CD4-positive, CD25-positive, alpha-beta regulatory T cell (primary cell): ENCODE data around the gene KIF13A. TPM values are rescaled to one million over a fixed set of nuclear protein-coding genes. Genes with fewer than 3 reads are reported as not detected.

Experiments used
- ATAC-seq, 2 donors: fragments of 150-1000 bp; cut with Tn5 transposase; one replicate each; pipeline ENCODE4 v1.10.0; 2021; ENCODE audit warnings: low read depth in 2 of 2, moderate number of reproducible peaks in 2 of 2, moderate library complexity in 1 of 2
- DNase-seq, 3 donors: peaks; one replicate each; pipeline versions ENCODE4 v3.0.0 to v3.0.0-alpha.2; 2012 to 2022; ENCODE audit warnings: mixed read lengths in 1 of 3
- H3K27ac ChIP-seq: one replicate; pipeline ENCODE4 v1.7.0; 2013; ENCODE audit warnings: mild to moderate bottlenecking, low read length; ENCODE audit not compliant: insufficient read depth, poor library complexity, severe bottlenecking
- H3K27me3 ChIP-seq: one replicate; pipeline ENCODE4 v1.7.0; 2013; ENCODE audit warnings: low read length; ENCODE audit not compliant: control insufficient read depth, insufficient read depth
- H3K36me3 ChIP-seq: one replicate; pipeline ENCODE4 v1.7.0; 2013; ENCODE audit warnings: mild to moderate bottlenecking, low read length, moderate library complexity; ENCODE audit not compliant: control insufficient read depth, insufficient read depth
- H3K4me1 ChIP-seq: 2 replicates; pipeline ENCODE4 v1.7.0; 2013; ENCODE audit warnings: mild to moderate bottlenecking, low read length; ENCODE audit not compliant: insufficient read depth, control insufficient read depth, poor library complexity, severe bottlenecking
- H3K4me3 ChIP-seq: one replicate; pipeline ENCODE4 v1.7.0; 2013; ENCODE audit warnings: low read depth, mild to moderate bottlenecking, low read length, moderate library complexity
- H3K9me3 ChIP-seq, 2 experiments: 1 replicate in 1 of 2; 2 replicates in 1 of 2; pipeline ENCODE4 v1.7.0; 2013; ENCODE audit warnings: low read length in 2 of 2, mild to moderate bottlenecking in 1 of 2, moderate library complexity in 1 of 2; ENCODE audit not compliant: control insufficient read depth in 2 of 2
- H3K27ac Mint-ChIP-seq, 3 donors: one replicate each; pipeline ENCODE4 v1.8.0; 2020 to 2022; ENCODE audit warnings: mild to moderate bottlenecking in 3 of 3, mixed read lengths in 3 of 3, moderate library complexity in 2 of 3
- H3K27me3 Mint-ChIP-seq: one replicate; pipeline ENCODE4 v1.8.0; 2022; ENCODE audit warnings: mild to moderate bottlenecking, mixed read lengths
- H3K36me3 Mint-ChIP-seq: one replicate; pipeline ENCODE4 v1.8.0; 2020; ENCODE audit warnings: mixed read lengths
- H3K4me1 Mint-ChIP-seq, 4 donors: one replicate each; pipeline ENCODE4 v1.8.0; 2020 to 2022; ENCODE audit warnings: mixed read lengths in 4 of 4, mild to moderate bottlenecking in 1 of 4
- H3K4me3 Mint-ChIP-seq, 4 donors: one replicate each; pipeline ENCODE4 v1.8.0; 2020 to 2022; ENCODE audit warnings: mild to moderate bottlenecking in 4 of 4, mixed read lengths in 4 of 4, moderate library complexity in 3 of 4
- H3K9me3 Mint-ChIP-seq, 7 donors: one replicate each; pipeline ENCODE4 v1.8.0; 2020 to 2022; ENCODE audit warnings: mixed read lengths in 7 of 7, mild to moderate bottlenecking in 3 of 7, moderate library complexity in 2 of 7
- polyA plus RNA-seq, 4 donors: library from polyadenylated mRNA; unstranded; fragments of 300-500 nt; fragmentation: Illumina TruSeq; gene quantifications; one replicate each; pipeline ENCODE4 v1.2.3, GENCODE V29; 2021
- total RNA-seq: library from RNA; stranded (reverse); gene quantifications from one replicate; pipeline ENCODE4 v1.2.3, GENCODE V29; 2022

Gene KIF13A
- total and polyA plus RNA-seq, 5 donors from 2014 or later = 0.49 TPM; not detected in 4

DNA sequence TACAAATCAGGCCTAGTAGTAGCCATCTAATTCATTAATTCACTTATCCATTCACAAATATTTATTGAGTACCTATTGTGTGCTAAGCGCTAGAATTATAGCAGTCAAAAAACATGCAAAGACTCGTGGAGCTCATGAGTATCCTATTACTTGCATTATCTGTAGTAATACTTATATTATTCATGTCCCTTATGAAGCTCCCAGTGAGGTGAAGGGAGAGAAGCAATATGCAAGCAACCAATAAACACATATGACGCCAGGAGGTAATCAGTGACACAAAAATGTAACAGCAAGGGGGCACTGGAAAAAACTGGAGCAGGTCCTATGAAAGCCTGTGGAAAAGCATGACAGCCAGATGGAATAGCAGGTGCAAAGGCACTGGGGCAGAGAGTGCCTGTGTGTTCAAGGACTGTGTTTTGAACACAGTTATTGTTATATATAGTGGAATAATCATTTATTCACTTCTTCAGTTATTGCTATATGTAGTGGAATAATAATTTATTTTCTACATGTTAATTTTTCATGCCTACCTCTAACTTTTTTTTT is 109.5 kb downstream of the KIF13A start:
- peaks cover 5% of the 10 kb centered on the region for H3K27me3 Mint-ChIP-seq
- Histone ChIP-seq H3K4me1 (no peaks in the 10 kb centered on the region), H3K27me3 (peaks cover 4% of the 10 kb centered on the region), H3K9me3 (no peaks in the 10 kb centered on the region), H3K27ac (no peak overlapping the region), H3K4me3 (no peak overlapping the region), H3K36me3 (no peaks in the 10 kb centered on the region)
- ATAC-seq = no peak
- no peak for DNase-seq
- H3K4me1 Mint-ChIP-seq = no peaks in the 10 kb centered on the region
- H3K36me3 Mint-ChIP-seq = no peaks in the 10 kb centered on the region
- peaks cover 0 to 4% (median 0%) of the 10 kb centered on the region in 7 donors for H3K9me3 Mint-ChIP-seq
- no peak overlapping the region for H3K4me3 Mint-ChIP-seq
- H3K27ac Mint-ChIP-seq = no peak overlapping the region

DNA sequence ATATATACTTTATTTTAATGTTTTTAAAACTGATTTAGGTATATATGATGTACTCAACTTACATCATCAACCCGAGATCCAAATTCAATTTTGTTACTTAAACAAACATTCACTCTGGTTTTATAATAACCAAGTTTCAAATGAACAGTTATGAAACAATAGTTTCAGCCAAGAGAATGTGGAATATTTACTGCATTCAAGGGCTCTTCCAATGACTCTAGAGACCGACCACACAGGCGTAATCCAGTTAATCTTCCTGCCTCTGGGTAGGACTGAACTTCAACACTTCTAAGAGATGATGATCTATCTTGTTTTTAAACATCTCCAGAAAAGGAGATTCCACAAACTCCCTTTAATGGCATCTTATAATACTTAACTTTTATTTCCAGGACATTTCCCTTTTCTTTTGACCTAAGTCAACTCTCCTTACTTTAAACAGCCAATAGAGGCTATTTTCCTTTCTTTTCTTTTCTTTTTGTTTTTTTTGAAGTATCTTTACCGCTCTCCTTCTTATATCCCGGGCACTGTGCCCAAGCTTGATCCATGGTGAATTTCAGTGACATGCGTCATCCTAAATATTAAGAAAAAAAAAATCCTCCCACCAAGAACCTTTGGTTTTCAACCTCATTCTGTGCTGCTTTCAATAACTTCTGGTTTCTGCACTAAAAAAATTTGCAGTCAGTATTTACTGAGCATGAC is 110.1 kb downstream of the KIF13A start:
- ATAC-seq = no peak
- H3K4me1 Mint-ChIP-seq = no peaks in the 10 kb centered on the region
- H3K9me3 ChIP-seq = no peaks in the 10 kb centered on the region
- no peak overlapping the region for H3K27ac ChIP-seq
- no peaks in the 10 kb centered on the region for H3K4me1 ChIP-seq
- no peak overlapping the region for H3K4me3 ChIP-seq
- peaks cover 4% of the 10 kb centered on the region for H3K27me3 ChIP-seq
- peak overlapping the region in 1 of 3 donors; percentile 44 for H3K27ac Mint-ChIP-seq
- H3K9me3 Mint-ChIP-seq = peaks cover 0 to 4% (median 0%) of the 10 kb centered on the region in 7 donors
- H3K4me3 Mint-ChIP-seq = no peak overlapping the region
- H3K36me3 ChIP-seq = no peaks in the 10 kb centered on the region
- H3K36me3 Mint-ChIP-seq = no peaks in the 10 kb centered on the region
- peaks cover 5% of the 10 kb centered on the region for H3K27me3 Mint-ChIP-seq
- DNase-seq = no peak

DNA sequence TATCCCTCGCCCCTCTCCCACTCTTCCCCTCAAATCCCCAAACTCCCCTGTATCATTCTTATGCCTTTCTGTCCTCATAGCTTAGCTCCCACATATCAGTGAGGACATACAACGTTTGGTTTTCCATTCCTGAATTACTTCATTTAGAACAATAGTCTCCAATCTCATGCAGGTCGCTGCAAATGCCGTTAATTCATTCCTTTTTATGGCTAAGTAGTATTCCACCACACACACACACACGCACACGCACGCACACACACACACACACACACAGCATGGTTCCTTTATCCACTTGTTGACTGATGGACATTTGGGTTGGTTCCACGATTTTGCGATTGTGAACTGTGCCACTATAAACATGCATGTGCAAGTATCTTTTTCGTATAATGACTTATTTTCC is 112.7 kb downstream of the KIF13A start:
- no peaks in the 10 kb centered on the region for H3K36me3 Mint-ChIP-seq
- no peaks in the 10 kb centered on the region for H3K4me1 ChIP-seq
- no peak for ATAC-seq
- no peaks in the 10 kb centered on the region for H3K4me1 Mint-ChIP-seq
- no peak overlapping the region for H3K27ac ChIP-seq
- H3K27me3 ChIP-seq = peaks cover 4% of the 10 kb centered on the region
- H3K4me3 ChIP-seq = no peak overlapping the region
- H3K27ac Mint-ChIP-seq = no peak overlapping the region
- peaks cover 0 to 4% (median 0%) of the 10 kb centered on the region in 7 donors for H3K9me3 Mint-ChIP-seq
- no peaks in the 10 kb centered on the region for H3K9me3 ChIP-seq
- no peak for DNase-seq
- H3K36me3 ChIP-seq = no peaks in the 10 kb centered on the region
- no peak overlapping the region for H3K4me3 Mint-ChIP-seq
- peaks cover 12% of the 10 kb centered on the region for H3K27me3 Mint-ChIP-seq

DNA sequence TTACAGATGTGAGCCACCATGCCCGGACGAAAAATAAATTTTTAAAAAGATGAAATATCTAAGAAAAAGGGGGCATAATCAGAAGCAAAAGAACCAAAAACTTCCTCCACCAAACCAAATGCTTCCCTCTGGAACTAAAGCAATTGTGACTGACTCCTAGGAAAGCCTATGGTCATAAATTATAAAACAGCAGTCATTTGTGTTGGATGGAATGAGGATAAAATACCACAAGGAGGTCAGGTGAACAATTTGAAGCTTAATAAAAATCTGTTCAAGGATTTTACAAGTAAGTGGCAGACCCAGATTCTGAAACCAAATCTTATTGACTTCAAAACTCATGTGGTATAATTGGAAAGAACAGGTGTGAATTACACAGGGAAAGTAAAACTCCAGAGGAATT is 114.5 kb downstream of the KIF13A start:
- H3K27ac Mint-ChIP-seq = no peak overlapping the region
- no peak overlapping the region for H3K4me3 ChIP-seq
- ATAC-seq = no peak
- H3K4me1 Mint-ChIP-seq = no peaks in the 10 kb centered on the region
- peaks cover 12% of the 10 kb centered on the region for H3K27me3 Mint-ChIP-seq
- no peaks in the 10 kb centered on the region for H3K9me3 ChIP-seq
- no peaks in the 10 kb centered on the region for H3K36me3 ChIP-seq
- H3K36me3 Mint-ChIP-seq = no peaks in the 10 kb centered on the region
- H3K9me3 Mint-ChIP-seq = peaks cover 0 to 4% (median 0%) of the 10 kb centered on the region in 7 donors
- H3K4me3 Mint-ChIP-seq = no peak overlapping the region
- no peak overlapping the region for H3K27ac ChIP-seq
- peaks cover 4% of the 10 kb centered on the region for H3K27me3 ChIP-seq
- H3K4me1 ChIP-seq = no peaks in the 10 kb centered on the region
- DNase-seq = no peak

DNA sequence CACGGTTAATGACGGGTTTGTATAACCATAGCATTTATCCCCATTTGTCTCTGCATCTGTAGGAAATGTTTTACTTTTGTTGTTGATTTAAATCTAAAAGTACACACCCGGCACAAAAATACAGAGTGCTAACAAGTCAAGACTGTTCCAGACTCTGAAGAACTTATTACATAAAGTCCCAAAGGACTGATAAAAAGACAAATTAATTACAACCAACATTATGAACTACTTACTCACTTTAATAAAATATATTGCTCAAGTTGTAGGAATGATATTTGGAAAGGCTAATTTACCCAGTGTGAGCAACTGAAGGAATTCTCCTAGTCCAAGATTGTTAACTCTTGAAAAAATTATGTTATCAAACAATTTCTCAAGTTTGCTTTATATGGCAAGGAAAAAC is 115.6 kb downstream of the KIF13A start:
- H3K9me3 ChIP-seq = no peaks in the 10 kb centered on the region
- no peak overlapping the region for H3K27ac ChIP-seq
- ATAC-seq (no peak), DNase-seq (no peak)
- peaks cover 3% of the 10 kb centered on the region for H3K27me3 ChIP-seq
- Mint-ChIP-seq H3K27me3 (peaks cover 16% of the 10 kb centered on the region), H3K4me3 (no peak overlapping the region), H3K27ac (no peak overlapping the region), H3K9me3 (peaks cover 0 to 4% (median 0%) of the 10 kb centered on the region in 7 donors), H3K36me3 (no peaks in the 10 kb centered on the region), H3K4me1 (no peaks in the 10 kb centered on the region)
- no peak overlapping the region for H3K4me3 ChIP-seq
- H3K36me3 ChIP-seq = no peaks in the 10 kb centered on the region
- H3K4me1 ChIP-seq = no peaks in the 10 kb centered on the region

DNA sequence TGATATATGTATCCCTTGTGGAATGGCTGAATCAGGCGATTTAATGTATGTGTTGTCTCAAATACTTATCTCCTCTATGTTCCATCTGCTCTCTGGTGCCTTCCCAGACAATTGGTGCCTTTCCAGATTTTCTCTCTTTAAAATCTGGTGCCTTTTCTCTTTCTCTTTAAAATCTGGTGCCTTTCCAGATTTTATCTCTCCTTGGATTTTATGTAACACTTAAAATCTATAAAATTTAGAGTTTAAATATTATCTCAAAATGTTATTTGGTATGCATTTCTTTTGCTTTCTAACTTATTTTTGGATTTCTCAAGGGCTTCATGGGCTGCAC is 116.3 kb downstream of the KIF13A start:
- Histone ChIP-seq H3K9me3 (no peaks in the 10 kb centered on the region), H3K36me3 (no peaks in the 10 kb centered on the region), H3K27ac (no peak overlapping the region), H3K4me1 (no peaks in the 10 kb centered on the region), H3K27me3 (peaks cover 4% of the 10 kb centered on the region), H3K4me3 (no peak overlapping the region)
- Mint-ChIP-seq H3K36me3 (no peaks in the 10 kb centered on the region), H3K4me3 (no peak overlapping the region), H3K9me3 (peaks cover 0 to 2% (median 0%) of the 10 kb centered on the region in 7 donors), H3K4me1 (no peaks in the 10 kb centered on the region), H3K27ac (no peak overlapping the region), H3K27me3 (peaks cover 18% of the 10 kb centered on the region)
- no peak for DNase-seq
- ATAC-seq = no peak

DNA sequence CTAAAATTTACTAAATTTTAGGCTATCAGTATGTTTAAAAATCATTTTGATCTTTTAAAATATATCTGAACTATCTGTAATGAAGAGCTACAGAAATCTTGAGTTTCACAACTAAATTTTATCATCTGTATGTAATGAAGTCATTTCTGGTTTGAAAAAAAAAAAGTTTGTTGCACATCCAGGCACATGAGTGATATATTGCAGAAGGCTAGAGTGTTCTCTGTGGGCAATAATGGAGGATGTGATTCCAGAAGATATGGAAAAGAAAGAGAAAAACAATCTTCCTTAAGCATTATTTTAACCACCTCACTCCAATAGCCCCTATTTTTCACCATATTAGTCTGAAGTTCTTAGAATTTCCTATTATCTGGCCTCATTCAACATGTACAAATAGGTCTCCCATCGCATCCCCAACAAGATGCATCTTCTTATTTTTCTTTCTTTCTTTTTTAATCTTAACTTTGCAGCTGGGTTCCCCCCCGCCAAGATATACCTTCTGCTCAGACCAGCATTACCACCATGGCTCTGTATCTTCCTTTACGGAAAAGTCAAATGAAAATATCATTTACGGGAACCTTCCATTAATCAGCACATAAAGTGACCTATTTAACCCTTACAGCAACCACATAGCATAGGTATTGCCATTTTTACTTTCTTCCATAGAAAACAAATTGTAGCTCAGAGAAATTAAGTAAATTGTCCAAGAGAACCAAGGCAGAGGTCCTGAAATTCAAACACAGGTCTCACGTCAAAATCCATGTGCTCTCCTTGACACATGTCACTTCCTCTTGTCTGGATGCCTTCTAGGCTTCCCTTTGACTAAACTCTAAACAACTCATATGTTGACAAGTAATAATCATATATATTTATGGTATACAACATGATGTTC is 116.9 kb downstream of the KIF13A start:
- H3K4me1 Mint-ChIP-seq = no peaks in the 10 kb centered on the region
- Histone ChIP-seq H3K4me3 (no peak overlapping the region), H3K27ac (no peak overlapping the region), H3K9me3 (no peaks in the 10 kb centered on the region), H3K36me3 (no peaks in the 10 kb centered on the region), H3K4me1 (no peaks in the 10 kb centered on the region), H3K27me3 (peaks cover 4% of the 10 kb centered on the region)
- H3K27ac Mint-ChIP-seq = no peak overlapping the region
- H3K4me3 Mint-ChIP-seq = peak overlapping the region in 1 of 4 donors; percentile 45
- no peaks in the 10 kb centered on the region for H3K36me3 Mint-ChIP-seq
- H3K9me3 Mint-ChIP-seq = no peaks in the 10 kb centered on the region
- DNase-seq (no peak), ATAC-seq (no peak)
- H3K27me3 Mint-ChIP-seq = peaks cover 18% of the 10 kb centered on the region
